Measurements from ENCODE around the gene RPAP2. TPM values are rescaled to one million over a fixed set of nuclear protein-coding genes. Genes with fewer than 3 reads are reported as not detected.

The RPAP2 gene
- polyA plus RNA-seq, 4 donors: 2.2 to 25.9 (median 10.7) TPM

GRCh38 chr1:92447033-92447681, 148.3 kb downstream of the RPAP2 start:
- DNase-seq (no peak), FAIRE-seq (no peak)
- 58 to 64% (median 61%) methylated on average over 3 of the region's 3 CpGs for whole genome bisulfite sequencing, 3 donors
- H3K9me3 ChIP-seq (ENCODE audit: control insufficient read depth in 2 of 2, insufficient read depth in 1 of 2, low read depth in 1 of 2, low read length in 1 of 2): no peaks in the 10 kb centered on the region
- no peak overlapping the region for H3K27ac ChIP-seq (ENCODE audit: low read depth in 1 of 3, low read length in 2 of 3)
- no peaks in the 10 kb centered on the region for H3K36me3 ChIP-seq (ENCODE audit: control insufficient read depth in 3 of 3, insufficient read depth in 2 of 3, low read depth in 1 of 3, low read length in 3 of 3)
- H3K27me3 ChIP-seq (ENCODE audit: control insufficient read depth in 3 of 3, insufficient read depth in 3 of 3, low read length in 3 of 3): no peaks in the 10 kb centered on the region
- no peak overlapping the region for H3K4me3 ChIP-seq (ENCODE audit: low read depth in 1 of 3, low read length in 3 of 3)
- no peaks in the 10 kb centered on the region for H3K4me1 ChIP-seq (ENCODE audit: control insufficient read depth in 3 of 3, insufficient read depth in 2 of 3, low read depth in 1 of 3, low read length in 2 of 3)

- H3K27ac ChIP-seq (ENCODE audit: low read depth in 1 of 3, low read length in 2 of 3): no peak overlapping the region
- FAIRE-seq (no peak), DNase-seq (no peak)
- no peaks in the 10 kb centered on the region for H3K9me3 ChIP-seq (ENCODE audit: control insufficient read depth in 2 of 2, insufficient read depth in 1 of 2, low read depth in 1 of 2, low read length in 1 of 2)
- H3K27me3 ChIP-seq (ENCODE audit: control insufficient read depth in 3 of 3, insufficient read depth in 3 of 3, low read length in 3 of 3): no peaks in the 10 kb centered on the region
- no peaks in the 10 kb centered on the region for H3K36me3 ChIP-seq (ENCODE audit: control insufficient read depth in 3 of 3, insufficient read depth in 2 of 3, low read depth in 1 of 3, low read length in 3 of 3)
- no peaks in the 10 kb centered on the region for H3K4me1 ChIP-seq (ENCODE audit: control insufficient read depth in 3 of 3, insufficient read depth in 2 of 3, low read depth in 1 of 3, low read length in 2 of 3)
- 86 to 99% (median 94%) methylated on average over 2 of the region's 2 CpGs for WGBS, 3 donors
- no peak overlapping the region for H3K4me3 ChIP-seq (ENCODE audit: low read depth in 1 of 3, low read length in 3 of 3)
Observed at GRCh38 chr1:92447976-92448375, 149.1 kb downstream of the RPAP2 start.

Other genes starting within 250 kb of the RPAP2 start
- under 1 TPM in 1 of 4 donors, not detected in 3; 0.09 TPM for gene SETSIP, start 223.6 kb upstream of the RPAP2 start, polyA plus RNA-seq
- 1 to 10 TPM in 3 of 4 donors, under 1 TPM in 1; 0.27 to 9.8 (median 2.1) TPM for gene BTBD8, start 218.7 kb upstream of the RPAP2 start, polyA plus RNA-seq
- not detected for gene C1orf146, start 81.1 kb upstream of the RPAP2 start, polyA plus RNA-seq
- 10 to 100 TPM in 1 of 4 donors, 1 to 10 TPM in 3; 3.0 to 15.2 (median 6.4) TPM for gene GLMN, start 72 bp upstream of the RPAP2 start, polyA plus RNA-seq
- gene GFI1, start 187.9 kb downstream of the RPAP2 start, polyA plus RNA-seq: 1 to 10 TPM; 2.5 to 6.5 (median 2.8) TPM

Measured in small intestine (tissue), 7 donors.